ENCODE results near the gene EMC1. TPM values are rescaled to one million over a fixed set of nuclear protein-coding genes. Genes with fewer than 3 reads are reported as not detected.
A peak's percentile ranks its signal among the peaks of the same experiment; 100 is the strongest.

The EMC1 gene
- total RNA-seq, 1 donor from 2014 or later = 50.5 TPM

- Mint-ChIP-seq H3K4me3 (ENCODE audit: unreplicated experiment) (no peak overlapping the region), H3K27ac (ENCODE audit: unreplicated experiment) (no peak overlapping the region), H3K36me3 (ENCODE audit: low read depth, unreplicated experiment) (peaks cover 74% of the 10 kb centered on the region), H3K27me3 (ENCODE audit: unreplicated experiment) (no peaks in the 10 kb centered on the region), H3K4me1 (ENCODE audit: unreplicated experiment) (peaks cover 14% of the 10 kb centered on the region), H3K9me3 (ENCODE audit: unreplicated experiment) (no peaks in the 10 kb centered on the region)
- no peak for TF ChIP-seq CTCF (IDR thresholded peaks at IDR 0.05; ENCODE audit: unreplicated experiment)
- no peak for DNase-seq (ENCODE audit: low spot score)
Measured at GRCh38 chr1:19169642-19170041, 81.7 kb downstream of the EMC1 start.

- TF ChIP-seq CTCF (IDR thresholded peaks at IDR 0.05; ENCODE audit: unreplicated experiment) = no peak
- Mint-ChIP-seq H3K27me3 (ENCODE audit: unreplicated experiment) (no peaks in the 10 kb centered on the region), H3K27ac (ENCODE audit: unreplicated experiment) (no peak overlapping the region), H3K36me3 (ENCODE audit: low read depth, unreplicated experiment) (peaks cover 80% of the 10 kb centered on the region), H3K4me3 (ENCODE audit: unreplicated experiment) (no peak overlapping the region), H3K9me3 (ENCODE audit: unreplicated experiment) (no peaks in the 10 kb centered on the region), H3K4me1 (ENCODE audit: unreplicated experiment) (peaks cover 15% of the 10 kb centered on the region)
- no peak for DNase-seq (ENCODE audit: low spot score)
Measured at GRCh38 chr1:19167140-19167539, 84.2 kb downstream of the EMC1 start.

GRCh38 chr1:19166066-19166465, 85.3 kb downstream of the EMC1 start:
- Mint-ChIP-seq H3K27me3 (ENCODE audit: unreplicated experiment) (no peaks in the 10 kb centered on the region), H3K27ac (ENCODE audit: unreplicated experiment) (peak overlapping the region; percentile 65), H3K4me3 (ENCODE audit: unreplicated experiment) (no peak overlapping the region), H3K4me1 (ENCODE audit: unreplicated experiment) (peaks cover 15% of the 10 kb centered on the region), H3K9me3 (ENCODE audit: unreplicated experiment) (no peaks in the 10 kb centered on the region), H3K36me3 (ENCODE audit: low read depth, unreplicated experiment) (peaks cover 81% of the 10 kb centered on the region)
- no peak for DNase-seq (ENCODE audit: low spot score)
- no peak for TF ChIP-seq CTCF (IDR thresholded peaks at IDR 0.05; ENCODE audit: unreplicated experiment)

Other genes starting within 250 kb of the EMC1 start
- 223 TPM for gene UBR4, start 41.3 kb downstream of the EMC1 start, total RNA-seq (ENCODE audit: unreplicated experiment)
- 22.4 TPM for gene MRTO4, start 281 bp upstream of the EMC1 start, total RNA-seq (ENCODE audit: unreplicated experiment)
- 1.1 TPM for gene AKR7A3, start 37.2 kb upstream of the EMC1 start, total RNA-seq (ENCODE audit: unreplicated experiment)
- 34.1 TPM for gene AKR7A2, start 60.6 kb upstream of the EMC1 start, total RNA-seq (ENCODE audit: unreplicated experiment)
- 22.6 TPM for gene SLC66A1, start 60.8 kb upstream of the EMC1 start, total RNA-seq (ENCODE audit: unreplicated experiment)
- gene CAPZB, start 234.0 kb upstream of the EMC1 start, total RNA-seq (ENCODE audit: unreplicated experiment) = 414 TPM